Ovary (tissue), 9 donors: ENCODE data around the gene SELP. TPM values are rescaled to one million over a fixed set of nuclear protein-coding genes. Genes with fewer than 3 reads are reported as not detected.
"Not testable (repeated sequence)": the region's sequence is repeated elsewhere in the genome, so short reads cannot be mapped to it uniquely, and the experiment has no call there.

ENCODE experiments used
- DNase-seq, 5 donors: peaks; one replicate each; pipeline ENCODE4 v3.0.0-alpha.2; 2019 to 2020
- H3K27ac ChIP-seq, 2 donors: fragments of 200-600 bp; one replicate each; pipeline versions ENCODE4 v1.5.1 to v1.8.0; 2019 to 2022
- H3K27me3 ChIP-seq: fragments of 200-600 bp; one replicate; pipeline ENCODE4 v1.8.0; 2022
- H3K36me3 ChIP-seq: fragments of 200-600 bp; sonication (generic); one replicate; pipeline ENCODE4 v1.5.1; 2019
- H3K4me1 ChIP-seq: one replicate; pipeline ENCODE4 v1.8.1; 2013; ENCODE audit warnings: mild to moderate bottlenecking, moderate library complexity; ENCODE audit not compliant: insufficient read depth
- H3K4me3 ChIP-seq: fragments of 200-600 bp; sonication (generic); one replicate; pipeline ENCODE4 v1.5.1; 2017
- H3K9me3 ChIP-seq, 2 donors: fragments of 200-600 bp in 1 of 2; sonication (generic) in 1 of 2; one replicate each; pipeline versions ENCODE4 v1.5.1 to v1.8.1; 2013 to 2019; ENCODE audit warnings: mild to moderate bottlenecking in 1 of 2, moderate library complexity in 1 of 2
- EP300 ChIP-seq: sonication (generic); formaldehyde crosslinking; IDR thresholded peaks from one replicate; pipeline ENCODE4 v1.6.1; 2017; ENCODE audit warnings: antibody characterized with exemption
- POLR2A ChIP-seq: fragments of 450-650 bp; IDR thresholded peaks from one replicate; pipeline ENCODE4 v1.6.1; 2017; ENCODE audit warnings: antibody characterized with exemption, mild to moderate bottlenecking, moderate library complexity
- WGBS, 3 donors: extraction: QIAGEN DNeasy Blood & Tissue Kit in 1 of 3; methylation state at CpG; one replicate each; pipeline versions ENCODE4 v1.1.5 to v1.1.7; 2013 to 2017; 5-methylcytosine and 5-hydroxymethylcytosine counted together
- intact Hi-C, 4 donors: fragments of 100-400 bp; cut with DNase I; formaldehyde crosslinking; loops; one replicate each; pipeline versions ENCODE4 v1.11.0 to v1.15.1; 2022 to 2023
- polyA plus RNA-seq, 2 donors: library from polyadenylated mRNA; stranded (reverse); fragments of 200-250 nt in 1 of 2; fragments of 350-450 nt in 1 of 2; fragmentation: Illumina TruSeq in 1 of 2; extraction: RNeasy Lipid Tissue Mini Kit (QIAGEN cat#74804) in 1 of 2; gene quantifications; one replicate each; pipeline ENCODE4 v1.2.3, GENCODE V29; 2013 to 2014
- total RNA-seq, 7 donors: library from RNA; depleted of rRNA in 2 of 7; stranded (reverse); fragments of >200 nt in 2 of 7; fragmentation: NEBNext Ultra II Directional in 3 of 7; extraction: Animal tissue kit (Norgen Biotek cat#: 25700) in 3 of 7; gene quantifications; one replicate each; pipeline versions ENCODE4 v1.1.0 to v1.2.4, GENCODE V29; 2016 to 2023
- TF ChIP-seq, protein P1 (sequence below), 3 donors: fragments of 450-650 bp in 2 of 3; fragments of 200-600 bp in 1 of 3; IDR thresholded peaks; one replicate each; pipeline versions ENCODE4 v1.5.1 to v1.8.0; 2016 to 2022; ENCODE audit warnings: antibody characterized with exemption in 3 of 3, mild to moderate bottlenecking in 1 of 3
- donor health status: DM: no; HTN: no; CAD: no; lungs with moderate emphysema.
- donor health status: DM: no; HTN: no; CAD: no.
- donor health status: Bipolar disorder and iron deficiency.
- donor health status: DM: yes; HTN: yes; CAD: no.
- donor health status: DM: no; HTN: no; CAD: no.
- donor health status: DM: yes; HTN: yes; CAD: no.

SELP gene
- total and polyA plus RNA-seq, 9 donors: 0.68 to 19.7 (median 5.2) TPM

DNA sequence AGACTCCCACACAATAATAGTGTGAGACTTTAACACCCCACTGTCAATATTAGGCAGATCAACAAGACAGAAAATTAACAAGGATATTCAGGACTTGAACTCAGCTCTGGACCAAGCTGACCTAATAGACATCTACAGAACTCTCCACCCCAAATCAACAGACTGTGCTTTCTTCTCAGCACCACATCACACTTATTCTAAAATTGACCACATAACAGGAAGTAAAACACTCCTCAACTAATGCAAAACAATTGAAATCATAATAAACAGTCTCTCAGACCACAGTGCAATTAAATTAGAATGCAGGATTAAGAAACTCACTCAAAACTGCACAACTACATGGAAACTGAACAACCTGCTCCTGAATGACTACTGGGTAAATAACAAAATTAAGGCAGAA is 28.9 kb upstream of the SELP start:
- DNase-seq, H3K4me3 ChIP-seq, H3K27ac ChIP-seq, H3K36me3 ChIP-seq, H3K9me3 ChIP-seq, H3K4me1 ChIP-seq, H3K27me3 ChIP-seq, intact Hi-C loops: not testable (repeated sequence)

DNA sequence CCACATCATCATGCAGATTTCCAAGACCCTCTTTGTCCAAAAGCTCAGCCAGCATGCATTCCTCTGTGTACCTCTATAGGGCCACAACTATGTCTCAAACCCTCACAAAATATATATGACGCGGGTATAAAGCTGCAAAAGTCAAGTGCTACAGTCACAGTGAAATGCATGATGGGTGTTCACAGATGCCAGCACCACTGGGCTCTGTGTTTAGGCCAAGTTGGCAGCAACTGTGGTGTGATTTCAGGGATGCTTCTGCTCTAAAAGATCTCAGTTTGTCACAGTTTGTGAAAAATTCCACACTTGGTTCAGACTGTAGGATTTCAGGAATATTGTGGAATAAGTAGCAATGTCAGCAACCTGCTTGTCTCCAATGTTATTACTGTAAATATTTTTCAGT is 23.9 kb upstream of the SELP start:
- Histone ChIP-seq H3K4me3 (no peak overlapping the region), H3K4me1 (no peaks in the 10 kb centered on the region), H3K9me3 (no peaks in the 10 kb centered on the region), H3K27ac (no peak overlapping the region), H3K27me3 (no peaks in the 10 kb centered on the region), H3K36me3 (no peaks in the 10 kb centered on the region)
- intact Hi-C loops: no loop called here
- TF ChIP-seq, protein P1, sequence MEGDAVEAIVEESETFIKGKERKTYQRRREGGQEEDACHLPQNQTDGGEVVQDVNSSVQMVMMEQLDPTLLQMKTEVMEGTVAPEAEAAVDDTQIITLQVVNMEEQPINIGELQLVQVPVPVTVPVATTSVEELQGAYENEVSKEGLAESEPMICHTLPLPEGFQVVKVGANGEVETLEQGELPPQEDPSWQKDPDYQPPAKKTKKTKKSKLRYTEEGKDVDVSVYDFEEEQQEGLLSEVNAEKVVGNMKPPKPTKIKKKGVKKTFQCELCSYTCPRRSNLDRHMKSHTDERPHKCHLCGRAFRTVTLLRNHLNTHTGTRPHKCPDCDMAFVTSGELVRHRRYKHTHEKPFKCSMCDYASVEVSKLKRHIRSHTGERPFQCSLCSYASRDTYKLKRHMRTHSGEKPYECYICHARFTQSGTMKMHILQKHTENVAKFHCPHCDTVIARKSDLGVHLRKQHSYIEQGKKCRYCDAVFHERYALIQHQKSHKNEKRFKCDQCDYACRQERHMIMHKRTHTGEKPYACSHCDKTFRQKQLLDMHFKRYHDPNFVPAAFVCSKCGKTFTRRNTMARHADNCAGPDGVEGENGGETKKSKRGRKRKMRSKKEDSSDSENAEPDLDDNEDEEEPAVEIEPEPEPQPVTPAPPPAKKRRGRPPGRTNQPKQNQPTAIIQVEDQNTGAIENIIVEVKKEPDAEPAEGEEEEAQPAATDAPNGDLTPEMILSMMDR (IDR thresholded peaks at IDR 0.05): no peak
- TF ChIP-seq EP300: no peak
- no peak for TF ChIP-seq POLR2A
- 91 to 93% (median 92%) methylated on average over 2 of the region's 2 CpGs for WGBS, 3 donors
- no peak for DNase-seq

DNA sequence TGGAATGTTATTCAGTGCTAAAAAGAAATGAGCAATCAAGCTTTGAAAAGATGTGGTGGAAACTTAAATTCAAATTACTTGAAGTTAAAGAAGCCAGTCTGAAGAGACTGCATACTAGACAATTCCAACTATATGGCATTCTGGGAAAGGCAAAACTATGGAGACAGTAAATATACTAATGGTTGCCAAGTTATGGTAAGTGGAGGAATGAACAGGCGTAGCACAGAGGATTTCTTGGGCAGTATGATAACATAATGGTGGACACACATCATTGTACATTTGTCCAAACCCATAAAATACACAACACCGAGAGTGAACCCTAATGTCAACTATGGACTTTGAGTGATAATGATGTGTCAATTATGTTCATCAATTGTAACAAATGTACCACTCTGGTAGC is 21.1 kb upstream of the SELP start:
- WGBS, 3 donors: 71 to 84% (median 80%) methylated on average over 2 of the region's 2 CpGs

DNA sequence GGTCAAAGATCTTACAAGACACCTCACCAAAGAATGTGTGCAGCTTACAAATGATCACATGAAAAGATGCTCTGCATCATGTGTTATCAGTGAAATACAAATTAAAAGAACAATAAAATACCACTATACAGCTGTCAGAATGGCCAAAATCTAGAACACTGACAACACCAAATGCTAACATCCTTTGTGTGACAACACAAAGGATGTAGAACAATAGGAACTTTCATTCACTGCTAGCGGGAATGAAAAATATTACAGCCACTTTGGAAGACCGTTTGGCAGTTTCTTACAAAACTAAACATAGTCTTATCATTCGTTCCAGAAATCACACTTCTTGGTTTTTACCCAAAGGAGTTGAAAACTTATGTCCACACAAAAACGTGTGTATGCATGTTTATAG is 20.6 kb upstream of the SELP start:
- no peaks in the 10 kb centered on the region for H3K4me1 ChIP-seq
- H3K27me3 ChIP-seq: no peaks in the 10 kb centered on the region
- intact Hi-C loops: no loop called here
- WGBS, 3 donors: 48 to 53% (median 52%) methylated on average over 4 of the region's 4 CpGs
- H3K9me3 ChIP-seq: no peaks in the 10 kb centered on the region
- no peak for DNase-seq
- H3K27ac ChIP-seq: no peak overlapping the region
- H3K36me3 ChIP-seq: no peaks in the 10 kb centered on the region
- no peak for TF ChIP-seq POLR2A
- TF ChIP-seq, protein P1 (IDR thresholded peaks at IDR 0.05): no peak
- H3K4me3 ChIP-seq: no peak overlapping the region

More for the DNA sequence above, 21.1 kb upstream of the SELP start:
- Histone ChIP-seq H3K4me3 (no peak overlapping the region), H3K9me3 (no peaks in the 10 kb centered on the region), H3K36me3 (no peaks in the 10 kb centered on the region), H3K27ac (no peak overlapping the region), H3K27me3 (no peaks in the 10 kb centered on the region), H3K4me1 (no peaks in the 10 kb centered on the region)
- DNase-seq: no peak
- intact Hi-C loops: no loop called here
- TF ChIP-seq, protein P1 (IDR thresholded peaks at IDR 0.05): no peak
- TF ChIP-seq EP300: no peak
- no peak for TF ChIP-seq POLR2A

DNA sequence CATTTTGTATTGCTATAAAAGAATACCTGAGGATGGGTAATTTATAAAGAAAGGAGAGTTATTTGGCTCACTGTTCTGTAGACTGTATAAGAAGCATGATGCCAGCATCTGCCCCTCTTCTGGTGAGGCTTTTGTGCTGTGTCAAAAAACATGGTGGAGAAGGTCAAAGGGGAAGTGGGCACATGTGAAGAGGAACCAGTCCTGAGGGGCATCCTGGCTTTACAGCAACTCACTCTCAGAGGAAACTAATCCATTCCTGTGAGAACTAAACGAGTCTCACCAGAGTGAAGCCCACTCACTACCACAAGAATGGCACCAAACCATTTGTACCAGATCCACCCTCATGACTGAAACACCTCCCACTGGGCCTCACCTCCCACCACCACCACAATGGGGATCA is 18.8 kb upstream of the SELP start:
- Histone ChIP-seq H3K4me1 (no peaks in the 10 kb centered on the region), H3K27me3 (no peaks in the 10 kb centered on the region), H3K27ac (no peak overlapping the region), H3K9me3 (no peaks in the 10 kb centered on the region), H3K36me3 (no peaks in the 10 kb centered on the region), H3K4me3 (no peak overlapping the region)
- no peak for TF ChIP-seq EP300
- TF ChIP-seq POLR2A: no peak
- TF ChIP-seq, protein P1 (IDR thresholded peaks at IDR 0.05): no peak
- WGBS, 3 donors: 66 to 69% (median 68%) methylated on average over 1 of the region's 1 CpG
- intact Hi-C loops: no loop called here
- no peak for DNase-seq
